T-helper 17 cell (primary cell): ENCODE data around the gene PRPSAP2. TPM values are rescaled to one million over a fixed set of nuclear protein-coding genes. Genes with fewer than 3 reads are reported as not detected.
A peak's percentile ranks its signal among the peaks of the same experiment; 100 is the strongest.
"Not testable (repeated sequence)": the region's sequence is repeated elsewhere in the genome, so short reads cannot be mapped to it uniquely, and the experiment has no call there.

Experiments
- ATAC-seq: fragments of 150-1000 bp; cut with Tn5 transposase; 2 replicates; pipeline ENCODE4 v1.10.0; 2021; ENCODE audit warnings: mild to moderate bottlenecking, moderate library complexity
- DNase-seq, 3 donors: peaks; one replicate each; pipeline versions ENCODE4 v3.0.0 to v3.0.0-alpha.2; 2020 to 2021
- H3K9me3 ChIP-seq: one replicate; pipeline ENCODE4 v1.7.0; 2013; ENCODE audit warnings: low read length, mild to moderate bottlenecking; ENCODE audit not compliant: control insufficient read depth, poor library complexity, severe bottlenecking
- H3K27ac Mint-ChIP-seq: one replicate; pipeline ENCODE4 v1.8.0; 2022; ENCODE audit warnings: mild to moderate bottlenecking, moderate library complexity, mixed read lengths
- H3K27me3 Mint-ChIP-seq: one replicate; pipeline ENCODE4 v1.8.0; 2022; ENCODE audit warnings: mixed read lengths
- H3K36me3 Mint-ChIP-seq: one replicate; pipeline ENCODE4 v1.8.0; 2022; ENCODE audit warnings: low read depth, mixed read lengths
- H3K4me1 Mint-ChIP-seq: one replicate; pipeline ENCODE4 v1.8.0; 2022; ENCODE audit warnings: mild to moderate bottlenecking, mixed read lengths
- H3K4me3 Mint-ChIP-seq: one replicate; pipeline ENCODE4 v1.8.0; 2022; ENCODE audit warnings: mild to moderate bottlenecking, moderate library complexity, mixed read lengths
- total RNA-seq, 4 donors: library from RNA in 2 of 4; stranded (reverse) in 2 of 4; gene quantifications; one replicate each; pipeline ENCODE4 v1.2.3 and lab custom pipeline; 2022 to 2026

The PRPSAP2 gene, protein sequence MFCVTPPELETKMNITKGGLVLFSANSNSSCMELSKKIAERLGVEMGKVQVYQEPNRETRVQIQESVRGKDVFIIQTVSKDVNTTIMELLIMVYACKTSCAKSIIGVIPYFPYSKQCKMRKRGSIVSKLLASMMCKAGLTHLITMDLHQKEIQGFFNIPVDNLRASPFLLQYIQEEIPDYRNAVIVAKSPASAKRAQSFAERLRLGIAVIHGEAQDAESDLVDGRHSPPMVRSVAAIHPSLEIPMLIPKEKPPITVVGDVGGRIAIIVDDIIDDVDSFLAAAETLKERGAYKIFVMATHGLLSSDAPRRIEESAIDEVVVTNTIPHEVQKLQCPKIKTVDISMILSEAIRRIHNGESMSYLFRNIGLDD
- total RNA-seq: 10 to 100 TPM; 26.3 to 27.9 TPM
- 32.8 to 42.6 reads per million in 2 donors for total RNA-seq (lab: John Stamatoyannopoulos, UW)

DNA sequence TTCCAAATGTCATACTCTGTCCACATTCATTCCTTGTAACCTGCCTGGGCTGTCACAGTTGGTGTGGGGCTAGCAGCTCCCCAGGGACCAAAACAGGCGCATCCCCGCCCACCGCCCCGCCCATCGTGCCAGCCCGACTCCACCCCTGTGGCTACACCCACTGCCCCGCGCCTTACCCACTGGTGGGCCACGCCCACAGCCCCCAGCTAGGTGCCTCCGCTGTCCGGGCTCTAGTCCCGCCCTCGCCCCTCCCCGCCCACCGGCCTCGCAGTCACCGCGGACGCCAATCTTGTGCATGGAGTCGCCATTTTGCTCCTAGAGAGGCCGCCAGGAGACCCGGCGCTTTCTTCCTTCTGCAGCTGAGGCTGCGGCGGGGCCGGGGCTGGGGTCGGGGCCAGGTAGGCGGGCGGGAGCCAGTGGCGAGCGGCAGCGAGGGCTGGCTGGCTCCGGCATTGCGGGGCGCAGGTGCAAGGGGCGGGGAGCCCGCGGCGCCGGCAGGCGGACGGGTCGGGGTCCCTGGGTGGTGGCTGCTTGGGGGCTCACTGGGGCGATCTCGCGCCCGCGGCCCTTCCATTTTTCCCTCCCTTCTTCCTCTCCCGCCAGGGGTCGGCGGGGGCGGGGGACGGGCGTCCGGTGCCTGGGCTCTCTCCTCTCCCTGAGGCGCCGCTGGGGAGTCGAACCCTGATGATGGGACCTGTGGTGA lies at the start of gene PRPSAP2:
Gene PRPSAP2 (plus strand): TSS at position 268 of the 703 bp plus-strand sequence. CDS start 7,703 bp downstream, outside the sequence.
- DNase-seq: peak; percentile 91 to 96 (median 94)
- Mint-ChIP-seq H3K27me3 (no peaks in the 10 kb centered on the region), H3K4me1 (peaks cover 40% of the 10 kb centered on the region), H3K4me3 (peak within 1 kb of the TSS; percentile 97), H3K36me3 (no peaks in the 10 kb centered on the region), H3K27ac (peak within 1 kb of the TSS; percentile 87)
- no peaks in the 10 kb centered on the region for H3K9me3 ChIP-seq
- ATAC-seq: peak; percentile 84

DNA sequence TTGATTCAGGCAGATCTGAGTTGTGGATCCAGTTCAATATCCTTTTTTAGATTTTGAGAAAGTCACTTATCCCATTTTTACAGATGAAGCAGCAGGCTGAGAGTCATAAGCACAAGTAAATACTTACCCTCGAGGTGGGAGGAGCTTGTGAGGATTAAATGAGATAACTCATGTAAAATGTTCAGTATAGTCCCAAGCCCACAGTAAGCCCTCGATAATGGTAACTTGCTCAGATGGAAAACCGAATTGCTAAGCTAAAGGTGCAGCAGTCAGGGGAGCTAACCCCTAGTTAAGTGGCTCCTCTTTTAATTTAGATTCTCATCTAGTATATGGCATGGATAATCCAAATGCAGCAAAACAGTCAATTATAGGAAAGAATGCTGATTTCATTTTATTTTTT lies 42.0 kb upstream of the PRPSAP2 start:
- not testable (repeated sequence) for H3K9me3 ChIP-seq, H3K4me3 Mint-ChIP-seq, DNase-seq, ATAC-seq, H3K27ac Mint-ChIP-seq, H3K36me3 Mint-ChIP-seq, H3K27me3 Mint-ChIP-seq, H3K4me1 Mint-ChIP-seq

DNA sequence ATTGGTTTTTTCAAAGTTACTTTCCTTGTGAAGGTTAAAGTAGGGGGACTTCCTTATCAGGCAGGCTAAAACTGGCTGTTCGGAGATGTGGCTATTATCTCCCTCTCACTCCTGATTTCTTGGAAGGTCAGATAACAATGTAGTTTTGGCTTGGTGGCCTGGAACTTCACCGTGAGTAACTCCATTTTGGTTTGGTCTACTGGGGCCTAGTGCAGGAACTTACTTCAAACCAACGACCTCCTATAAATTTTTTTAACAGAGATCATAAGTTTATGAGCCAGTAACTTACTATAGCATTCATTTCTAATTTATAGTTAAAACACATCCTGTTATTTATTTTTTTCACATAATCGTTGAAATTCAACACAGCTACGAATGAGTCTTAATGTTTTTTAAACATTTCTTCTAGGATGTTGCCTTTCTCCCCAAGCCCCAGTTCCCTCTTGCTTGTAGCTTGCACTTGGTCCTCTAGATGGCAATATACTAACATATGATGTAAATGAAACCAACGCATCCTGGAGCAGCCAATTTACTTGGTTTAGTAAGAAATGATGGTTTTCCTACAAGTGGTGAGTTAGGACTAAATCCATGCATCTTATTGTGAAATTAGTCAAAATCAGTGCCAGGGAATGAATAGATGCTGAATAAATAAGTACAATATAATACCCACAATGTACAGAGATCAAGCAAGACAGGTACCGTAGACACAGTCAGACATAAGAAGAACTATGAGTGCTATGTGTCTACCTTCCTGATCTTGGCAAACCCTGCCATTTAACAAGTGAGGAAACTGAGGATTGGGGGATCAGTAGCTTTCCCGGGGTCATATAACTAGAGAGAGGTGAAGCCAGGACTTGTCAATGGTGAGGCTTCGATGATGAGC lies 41.2 kb upstream of the PRPSAP2 start:
- H3K27me3 Mint-ChIP-seq, H3K27ac Mint-ChIP-seq, H3K4me1 Mint-ChIP-seq, H3K9me3 ChIP-seq, H3K36me3 Mint-ChIP-seq, H3K4me3 Mint-ChIP-seq: not testable (repeated sequence)
- DNase-seq (peak in 1 of 3 donors; percentile 18), ATAC-seq (peak; percentile 79)

DNA sequence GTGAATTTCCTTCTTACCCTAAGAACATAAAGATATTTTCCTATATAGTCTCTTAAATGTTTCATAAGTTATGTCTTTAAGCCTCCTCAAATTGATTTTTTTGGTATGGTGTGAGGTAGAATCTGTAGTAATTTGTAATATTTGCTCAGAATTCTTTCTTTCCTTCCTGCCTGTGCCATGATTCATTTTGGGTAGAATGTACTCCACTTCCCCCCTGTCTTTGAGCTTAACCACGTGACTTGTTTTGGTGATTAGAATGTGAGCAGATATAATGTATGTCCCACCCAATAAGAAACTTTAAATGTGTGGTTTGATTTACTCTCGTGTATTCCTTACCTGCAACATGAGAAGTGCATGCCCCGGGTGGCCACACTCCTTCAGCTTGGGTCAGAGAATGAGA lies 36.5 kb upstream of the PRPSAP2 start:
- not testable (repeated sequence) for H3K36me3 Mint-ChIP-seq, H3K27ac Mint-ChIP-seq, H3K4me1 Mint-ChIP-seq, DNase-seq, H3K4me3 Mint-ChIP-seq, H3K9me3 ChIP-seq, ATAC-seq
- H3K27me3 Mint-ChIP-seq: peaks cover 16% of the 10 kb centered on the region

DNA sequence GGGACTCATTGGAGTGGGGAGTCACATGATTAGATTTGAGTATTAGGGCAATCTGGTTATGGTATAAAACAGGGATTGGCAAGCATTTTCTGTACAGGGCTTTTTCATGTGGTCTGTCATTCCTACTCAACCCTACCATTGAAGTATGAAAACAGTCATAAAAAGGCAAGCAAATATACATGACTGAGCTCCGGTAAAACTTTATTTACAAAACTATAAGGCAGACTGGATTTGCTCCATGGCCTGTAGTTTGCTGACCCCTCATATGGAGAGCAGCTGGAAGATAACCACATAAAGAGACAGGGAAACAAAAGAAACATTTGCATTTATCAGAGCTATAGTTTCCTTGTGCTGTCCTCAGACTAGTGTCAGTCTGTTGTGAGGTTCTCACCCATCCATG lies 30.3 kb upstream of the PRPSAP2 start:
- H3K36me3 Mint-ChIP-seq: not testable (repeated sequence)

GRCh38 chr17:18848501-18848900 lies 9.4 kb upstream of the PRPSAP2 start:
- Mint-ChIP-seq H3K4me3 (no peak overlapping the region), H3K27ac (no peak overlapping the region), H3K27me3 (no peaks in the 10 kb centered on the region), H3K4me1 (peaks cover 2% of the 10 kb centered on the region), H3K36me3 (no peaks in the 10 kb centered on the region)
- no peak for DNase-seq
- no peaks in the 10 kb centered on the region for H3K9me3 ChIP-seq
- ATAC-seq: no peak

More for the DNA sequence above, 30.3 kb upstream of the PRPSAP2 start:
- not testable (repeated sequence) for DNase-seq, H3K9me3 ChIP-seq, H3K4me1 Mint-ChIP-seq, H3K27me3 Mint-ChIP-seq, ATAC-seq, H3K4me3 Mint-ChIP-seq, H3K27ac Mint-ChIP-seq

- H3K9me3 ChIP-seq: no peaks in the 10 kb centered on the region
- no peak overlapping the region for H3K4me3 Mint-ChIP-seq
- no peaks in the 10 kb centered on the region for H3K36me3 Mint-ChIP-seq
- DNase-seq: no peak
- H3K4me1 Mint-ChIP-seq: peaks cover 6% of the 10 kb centered on the region
- no peak for ATAC-seq
- H3K27me3 Mint-ChIP-seq: no peaks in the 10 kb centered on the region
- H3K27ac Mint-ChIP-seq: peak overlapping the region; percentile 61
Observed at GRCh38 chr17:18850679-18851078, 7.3 kb upstream of the PRPSAP2 start.

- ATAC-seq (no peak), DNase-seq (no peak)
- H3K4me1 Mint-ChIP-seq: peaks cover 11% of the 10 kb centered on the region
- no peaks in the 10 kb centered on the region for H3K9me3 ChIP-seq
- H3K4me3 Mint-ChIP-seq: no peak overlapping the region
- no peaks in the 10 kb centered on the region for H3K27me3 Mint-ChIP-seq
- H3K27ac Mint-ChIP-seq: no peak overlapping the region
- no peaks in the 10 kb centered on the region for H3K36me3 Mint-ChIP-seq
Observed at GRCh38 chr17:18851201-18851600, 6.7 kb upstream of the PRPSAP2 start.

- no peak overlapping the region for H3K27ac Mint-ChIP-seq
- peaks cover 27% of the 10 kb centered on the region for H3K4me1 Mint-ChIP-seq
- no peak for ATAC-seq
- H3K9me3 ChIP-seq: no peaks in the 10 kb centered on the region
- no peaks in the 10 kb centered on the region for H3K27me3 Mint-ChIP-seq
- H3K4me3 Mint-ChIP-seq: peak overlapping the region; percentile 97
- DNase-seq: no peak
- no peaks in the 10 kb centered on the region for H3K36me3 Mint-ChIP-seq
Observed at GRCh38 chr17:18854956-18855355, 3.0 kb upstream of the PRPSAP2 start.

DNA sequence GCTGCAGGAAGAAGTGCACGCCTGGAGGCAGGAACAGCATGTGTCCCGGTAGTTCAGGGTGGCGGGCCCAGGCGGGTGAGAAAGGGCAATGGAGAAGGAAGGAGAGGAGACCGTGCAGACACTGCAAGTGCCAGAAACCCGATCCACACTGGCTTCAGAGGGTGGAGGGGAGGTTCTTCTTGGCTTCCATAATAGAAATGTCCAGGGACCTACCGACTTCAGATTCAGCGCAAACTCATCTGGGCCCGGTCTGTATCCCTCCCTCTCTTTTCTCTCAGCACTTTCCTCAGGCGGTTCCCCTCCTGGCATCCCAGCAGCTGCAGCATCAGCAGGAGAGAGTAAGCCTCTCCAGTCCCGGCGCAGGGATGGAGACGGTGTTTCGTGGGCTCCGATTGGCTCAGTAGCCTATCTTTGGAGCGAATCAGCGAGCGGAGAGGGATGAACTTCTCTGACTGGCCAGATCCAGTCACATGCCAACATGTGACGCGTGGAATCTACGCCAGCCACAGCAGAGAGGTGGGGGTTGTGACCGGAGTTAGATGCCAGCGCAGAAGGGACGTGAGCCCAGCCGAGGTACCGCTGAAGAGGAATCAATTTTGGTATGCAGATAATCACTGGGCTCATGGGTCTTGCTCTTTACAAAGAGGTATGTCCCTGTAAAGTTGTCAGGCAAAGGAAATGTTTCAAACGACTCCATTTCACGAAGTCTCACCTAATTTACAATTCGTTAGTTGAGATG lies 1.9 kb upstream of the PRPSAP2 start:
- peaks cover 37% of the 10 kb centered on the region for H3K4me1 Mint-ChIP-seq
- no peaks in the 10 kb centered on the region for H3K36me3 Mint-ChIP-seq
- peak overlapping the region; percentile 92 for H3K27ac Mint-ChIP-seq
- peak overlapping the region; percentile 97 for H3K4me3 Mint-ChIP-seq
- ATAC-seq (peak; percentile 91), DNase-seq (peak; percentile 71 to 81 (median 76))
- no peaks in the 10 kb centered on the region for H3K27me3 Mint-ChIP-seq
- no peaks in the 10 kb centered on the region for H3K9me3 ChIP-seq

- Mint-ChIP-seq H3K4me3 (peak overlapping the region; percentile 97), H3K27ac (peak overlapping the region; percentile 92), H3K4me1 (peaks cover 39% of the 10 kb centered on the region), H3K27me3 (no peaks in the 10 kb centered on the region), H3K36me3 (no peaks in the 10 kb centered on the region)
- ATAC-seq (no peak), DNase-seq (no peak)
- no peaks in the 10 kb centered on the region for H3K9me3 ChIP-seq
Observed at GRCh38 chr17:18856570-18856915, 1.4 kb upstream of the PRPSAP2 start.

GRCh38 chr17:18858567-18859245 lies 775 bp downstream of the PRPSAP2 start:
- Mint-ChIP-seq H3K4me1 (peaks cover 40% of the 10 kb centered on the region), H3K27me3 (no peaks in the 10 kb centered on the region), H3K4me3 (peak overlapping the region; percentile 93), H3K36me3 (no peaks in the 10 kb centered on the region), H3K27ac (peak overlapping the region; percentile 87)
- DNase-seq: no peak
- H3K9me3 ChIP-seq: no peaks in the 10 kb centered on the region
- ATAC-seq: no peak
